SK-N-SH (cell line): ENCODE measurements around the gene C1QTNF8. TPM values are rescaled to one million over a fixed set of nuclear protein-coding genes. Genes with fewer than 3 reads are reported as not detected.

Experiments
- CTCF ChIA-PET: fragments of 300-600, 350-600 bp; formaldehyde crosslinking; extraction: SDS; loops from one replicate; lab custom pipeline; 2021; lab: Yijun Ruan, JAX
- POLR2A ChIA-PET: fragments of 350-600 bp; sonication (Branson Sonifier 250); formaldehyde crosslinking; extraction: SDS; loops from one replicate; lab custom pipeline; 2020; ENCODE audit warnings: antibody characterized with exemption, inconsistent platforms; lab: Yijun Ruan, JAX
- DNase-seq: peaks from one replicate; pipeline ENCODE4 v3.0.0; 2012
- H2AFZ ChIP-seq: fragments of 200-600 bp; sonication (generic); 2 replicates; pipeline ENCODE4 v1.8.1; 2016; ENCODE audit warnings: antibody characterized with exemption, mild to moderate bottlenecking, low read depth
- H3F3A ChIP-seq: fragments of 200-600 bp; sonication (generic); replicated peaks from 2 replicates; pipeline ENCODE3; 2016; ENCODE audit warnings: antibody characterized with exemption, mild to moderate bottlenecking; ENCODE audit not compliant: insufficient read depth
- H3K27ac ChIP-seq, 2 experiments: fragments of 200-500 bp in 1 of 2; fragments of 200-600 bp in 1 of 2; sonication (Bioruptor generic) in 1 of 2; sonication (generic), shearing (Covaris generic) in 1 of 2; 2 replicates each; pipeline versions ENCODE4 v1.5.1 to v1.6.1; 2014 to 2016; ENCODE audit warnings: low read depth in 2 of 2, inconsistent platforms in 1 of 2, low read length in 1 of 2, mild to moderate bottlenecking in 1 of 2, mixed read lengths in 1 of 2
- H3K27me3 ChIP-seq: fragments of 200-600 bp; sonication (generic), shearing (Covaris generic); 2 replicates; pipeline ENCODE4 v1.6.1; 2016; ENCODE audit warnings: mixed run types; ENCODE audit not compliant: insufficient read depth
- H3K36me3 ChIP-seq, 2 experiments: fragments of 200-500 bp in 1 of 2; fragments of 200-600 bp in 1 of 2; sonication (Bioruptor generic) in 1 of 2; sonication (generic) in 1 of 2; replicated peaks in 1 of 2; 2 replicates each; pipeline versions ENCODE3 to v1.5.1; 2014 to 2016; ENCODE audit warnings: low read length in 1 of 2, mild to moderate bottlenecking in 1 of 2; ENCODE audit not compliant: insufficient read depth in 2 of 2, control insufficient read depth in 1 of 2
- H3K4me1 ChIP-seq, 2 experiments: fragments of 200-500 bp in 1 of 2; fragments of 200-600 bp in 1 of 2; sonication (Bioruptor generic) in 1 of 2; sonication (generic), shearing (Covaris generic) in 1 of 2; 2 replicates each; pipeline versions ENCODE4 v1.5.1 to v1.6.1; 2014 to 2016; ENCODE audit warnings: low read depth in 1 of 2, low read length in 1 of 2, mixed run types in 1 of 2; ENCODE audit not compliant: insufficient read depth in 2 of 2, control insufficient read depth in 1 of 2
- H3K4me2 ChIP-seq: fragments of 200-600 bp; sonication (generic), shearing (Covaris generic); 2 replicates; pipeline ENCODE4 v1.6.1; 2017; ENCODE audit warnings: mixed run types
- H3K4me3 ChIP-seq, 2 experiments: fragments of 200-500 bp in 1 of 2; fragments of 200-600 bp in 1 of 2; sonication (Bioruptor generic) in 1 of 2; sonication (generic), shearing (Covaris generic) in 1 of 2; 2 replicates each; pipeline versions ENCODE4 v1.5.1 to v1.8.1; 2014 to 2016; ENCODE audit warnings: low read depth in 2 of 2, inconsistent platforms in 1 of 2, low read length in 1 of 2, mild to moderate bottlenecking in 1 of 2, mixed read lengths in 1 of 2, moderate library complexity in 1 of 2
- H3K79me2 ChIP-seq: fragments of 200-600 bp; sonication (generic); 2 replicates; pipeline ENCODE4 v1.8.1; 2017; ENCODE audit warnings: mild to moderate bottlenecking; ENCODE audit not compliant: insufficient read depth
- H3K9ac ChIP-seq: fragments of 200-600 bp; sonication (generic); 2 replicates; pipeline ENCODE4 v1.6.1; 2017; ENCODE audit warnings: mixed run types
- H3K9me2 ChIP-seq: fragments of 200-600 bp; sonication (generic); 2 replicates; pipeline ENCODE4 v1.6.1; 2017; ENCODE audit warnings: mixed run types
- H3K9me3 ChIP-seq: fragments of 200-600 bp; sonication (generic); 2 replicates; pipeline ENCODE4 v1.6.1; 2017; ENCODE audit warnings: mixed run types, mild to moderate bottlenecking, moderate library complexity
- H4K20me1 ChIP-seq: fragments of 200-600 bp; sonication (generic); 2 replicates; pipeline ENCODE4 v1.6.1; 2017; ENCODE audit warnings: mild to moderate bottlenecking, mixed run types; ENCODE audit not compliant: insufficient read depth
- ELF1 ChIP-seq: IDR thresholded peaks from 2 replicates; pipeline ENCODE4 v1.4.0; 2012
- EP300 ChIP-seq, 2 experiments: IDR thresholded peaks; 2 replicates each; pipeline versions ENCODE4 v1.4.0 to v1.6.1; 2012; ENCODE audit warnings: borderline replicate concordance in 1 of 2, low read depth in 1 of 2, low read length in 1 of 2
- EZH2phosphoT487 ChIP-seq: fragments of 200-600 bp; sonication (generic); IDR thresholded peaks from 2 replicates; pipeline ENCODE4 v1.6.1; 2017; ENCODE audit warnings: low read depth, mixed run types, mild to moderate bottlenecking, antibody characterized with exemption, moderate library complexity, borderline replicate concordance
- FOXM1 ChIP-seq: IDR thresholded peaks from 2 replicates; pipeline ENCODE4 v1.4.0; 2012; ENCODE audit warnings: low read depth, mild to moderate bottlenecking
- GABPA ChIP-seq: IDR thresholded peaks from 2 replicates; pipeline ENCODE4 v1.4.0; 2012; ENCODE audit warnings: low read depth, mild to moderate bottlenecking
- MXI1 ChIP-seq: IDR thresholded peaks from 2 replicates; pipeline ENCODE4 v1.6.1; 2012; ENCODE audit warnings: mild to moderate bottlenecking, low read depth, low read length, improper control_type of control experiment
- NFIC ChIP-seq: IDR thresholded peaks from 2 replicates; pipeline ENCODE4 v1.4.0; 2012; ENCODE audit warnings: borderline replicate concordance
- NRF1 ChIP-seq: IDR thresholded peaks from 2 replicates; pipeline ENCODE4 v1.6.1; 2012; ENCODE audit warnings: low read depth, mild to moderate bottlenecking, low read length
- POLR2AphosphoS5 ChIP-seq: IDR thresholded peaks from 2 replicates; pipeline ENCODE4 v1.6.1; 2012; ENCODE audit warnings: low read depth, low read length
- RAD21 ChIP-seq: IDR thresholded peaks from 2 replicates; pipeline ENCODE4 v1.6.1; 2012; ENCODE audit warnings: mild to moderate bottlenecking, low read length
- RFX5 ChIP-seq: IDR thresholded peaks from 2 replicates; pipeline ENCODE4 v1.6.1; 2012; ENCODE audit warnings: mild to moderate bottlenecking, improper control_type of control experiment, low read length
- RXRA ChIP-seq: IDR thresholded peaks from 2 replicates; pipeline ENCODE4 v1.4.0; 2012; ENCODE audit warnings: low read depth, mild to moderate bottlenecking, borderline replicate concordance
- SIN3A ChIP-seq: IDR thresholded peaks from 2 replicates; pipeline ENCODE4 v1.6.1; 2012; ENCODE audit warnings: low read depth, mild to moderate bottlenecking, low read length, moderate library complexity, borderline replicate concordance
- TAF1 ChIP-seq: IDR thresholded peaks from 2 replicates; pipeline ENCODE4 v1.6.1; 2012; ENCODE audit warnings: low read depth, mild to moderate bottlenecking, low read length, moderate library complexity, borderline replicate concordance
- TCF12 ChIP-seq: IDR thresholded peaks from 2 replicates; pipeline ENCODE4 v1.4.0; 2012
- WGBS: methylation state at CpG from one replicate; pipeline ENCODE4 v1.1.6; 2017; ENCODE audit warnings: low lambda C conversion rate; 5-methylcytosine and 5-hydroxymethylcytosine counted together
- polyA plus RNA-seq, 3 experiments: library from polyadenylated mRNA; depleted of rRNA; stranded (reverse); fragments of >200 nt; gene quantifications; 2 replicates each; pipeline ENCODE4 v1.2.3, GENCODE V29; 2012
- TF ChIP-seq, protein P1 (sequence below): IDR thresholded peaks from 2 replicates; pipeline ENCODE4 v1.6.1; 2012; ENCODE audit warnings: mild to moderate bottlenecking, low read depth, low read length, moderate library complexity
- TF ChIP-seq, protein P2 (sequence below): IDR thresholded peaks from 2 replicates; pipeline ENCODE4 v1.4.0; 2012; ENCODE audit warnings: low read depth, borderline replicate concordance

C1QTNF8 gene
- polyA plus RNA-seq, 1 of the 3 experiments (the other 2 are of a cell fraction), result not detected

DNA sequence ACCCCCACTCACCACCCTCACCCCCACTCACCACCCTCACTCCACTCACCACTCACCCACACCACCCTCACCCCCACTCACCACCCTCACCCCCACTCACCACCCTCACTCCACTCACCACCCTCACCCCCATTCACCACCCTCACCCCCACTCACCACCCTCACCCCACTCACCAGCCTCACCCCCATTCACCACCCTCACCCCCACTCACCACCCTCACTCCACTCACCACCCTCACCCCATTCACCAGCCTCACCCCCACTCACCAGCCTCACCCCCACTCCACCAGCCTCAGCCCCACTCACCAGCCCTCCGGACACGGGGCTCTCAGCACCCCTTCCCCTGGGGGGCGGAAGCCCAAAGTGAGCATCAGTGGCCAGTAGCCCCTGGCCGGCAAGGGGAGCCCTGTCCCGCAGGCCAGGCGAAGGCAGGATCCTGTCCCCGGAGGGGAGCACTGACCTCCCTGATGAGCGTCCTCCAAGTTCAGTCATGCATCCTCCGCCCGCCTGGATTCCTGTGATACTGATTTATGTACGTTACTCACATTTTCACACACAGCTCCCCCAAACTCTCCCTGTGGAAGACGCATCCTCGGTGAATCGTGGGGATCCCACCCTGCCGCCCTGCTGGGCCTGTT, 18.0 kb upstream of the C1QTNF8 start:
- Histone ChIP-seq H3K4me3 (no peak overlapping the region), H3K4me2 (no peak overlapping the region), H3K79me2 (no peaks in the 10 kb centered on the region), H3K9me3 (no peaks in the 10 kb centered on the region), H3K4me1 (no peaks in the 10 kb centered on the region), H3K9ac (no peak overlapping the region), H3K27me3 (peaks cover 77% of the 10 kb centered on the region), H3K27ac (no peak overlapping the region), H4K20me1 (0 out of 2 replicates have a peak, but pooled peaks cover 3% of the 10 kb centered on the region), H3F3A (no peaks in the 10 kb centered on the region), H3K9me2 (no peaks in the 10 kb centered on the region), H2AFZ (no peak overlapping the region), H3K36me3 (no peaks in the 10 kb centered on the region)
- ChIA-PET CTCF (interaction anchor here (2.7 kb wide), 1 partner anchor 11 kb away, joined by 14 read pairs; no protein-coding TSS in a partner anchor), POLR2A (no interaction called here)
- DNase-seq, result no peak
- TF ChIP-seq MXI1 (no peak), NRF1 (no peak), ELF1 (no peak), EZH2phosphoT487 (no peak), SIN3A (no peak), NFIC (no peak), RAD21 (no peak), GABPA (no peak), FOXM1 (no peak), TCF12 (no peak), TAF1 (no peak), RFX5 (no peak), RXRA (no peak), POLR2AphosphoS5 (no peak), EP300 (IDR thresholded peaks at IDR 0.05; ENCODE audit: borderline replicate concordance in 1 of 2, low read depth in 1 of 2, low read length in 1 of 2) (no peak)
- TF ChIP-seq, protein P1, sequence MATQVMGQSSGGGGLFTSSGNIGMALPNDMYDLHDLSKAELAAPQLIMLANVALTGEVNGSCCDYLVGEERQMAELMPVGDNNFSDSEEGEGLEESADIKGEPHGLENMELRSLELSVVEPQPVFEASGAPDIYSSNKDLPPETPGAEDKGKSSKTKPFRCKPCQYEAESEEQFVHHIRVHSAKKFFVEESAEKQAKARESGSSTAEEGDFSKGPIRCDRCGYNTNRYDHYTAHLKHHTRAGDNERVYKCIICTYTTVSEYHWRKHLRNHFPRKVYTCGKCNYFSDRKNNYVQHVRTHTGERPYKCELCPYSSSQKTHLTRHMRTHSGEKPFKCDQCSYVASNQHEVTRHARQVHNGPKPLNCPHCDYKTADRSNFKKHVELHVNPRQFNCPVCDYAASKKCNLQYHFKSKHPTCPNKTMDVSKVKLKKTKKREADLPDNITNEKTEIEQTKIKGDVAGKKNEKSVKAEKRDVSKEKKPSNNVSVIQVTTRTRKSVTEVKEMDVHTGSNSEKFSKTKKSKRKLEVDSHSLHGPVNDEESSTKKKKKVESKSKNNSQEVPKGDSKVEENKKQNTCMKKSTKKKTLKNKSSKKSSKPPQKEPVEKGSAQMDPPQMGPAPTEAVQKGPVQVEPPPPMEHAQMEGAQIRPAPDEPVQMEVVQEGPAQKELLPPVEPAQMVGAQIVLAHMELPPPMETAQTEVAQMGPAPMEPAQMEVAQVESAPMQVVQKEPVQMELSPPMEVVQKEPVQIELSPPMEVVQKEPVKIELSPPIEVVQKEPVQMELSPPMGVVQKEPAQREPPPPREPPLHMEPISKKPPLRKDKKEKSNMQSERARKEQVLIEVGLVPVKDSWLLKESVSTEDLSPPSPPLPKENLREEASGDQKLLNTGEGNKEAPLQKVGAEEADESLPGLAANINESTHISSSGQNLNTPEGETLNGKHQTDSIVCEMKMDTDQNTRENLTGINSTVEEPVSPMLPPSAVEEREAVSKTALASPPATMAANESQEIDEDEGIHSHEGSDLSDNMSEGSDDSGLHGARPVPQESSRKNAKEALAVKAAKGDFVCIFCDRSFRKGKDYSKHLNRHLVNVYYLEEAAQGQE, result no peak
- TF ChIP-seq, protein P2, sequence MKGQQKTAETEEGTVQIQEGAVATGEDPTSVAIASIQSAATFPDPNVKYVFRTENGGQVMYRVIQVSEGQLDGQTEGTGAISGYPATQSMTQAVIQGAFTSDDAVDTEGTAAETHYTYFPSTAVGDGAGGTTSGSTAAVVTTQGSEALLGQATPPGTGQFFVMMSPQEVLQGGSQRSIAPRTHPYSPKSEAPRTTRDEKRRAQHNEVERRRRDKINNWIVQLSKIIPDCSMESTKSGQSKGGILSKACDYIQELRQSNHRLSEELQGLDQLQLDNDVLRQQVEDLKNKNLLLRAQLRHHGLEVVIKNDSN, result no peak
- 27% methylated on average over 8 of the region's 15 CpGs for WGBS
